Measurements from ENCODE around the gene NOXA1. TPM values are rescaled to one million over a fixed set of nuclear protein-coding genes. Genes with fewer than 3 reads are reported as not detected.

NOXA1 gene
- total and polyA plus RNA-seq, 2 donors from 2014 or later, result 19.1 to 21.8 TPM

- no peaks in the 10 kb centered on the region for H3K36me3 ChIP-seq (ENCODE audit: control insufficient read depth in 2 of 3, insufficient read depth in 3 of 3, low read length in 3 of 3)
- intact Hi-C loops (cut with DNase I), result no loop called here
- TF ChIP-seq CTCF (IDR thresholded peaks at IDR 0.05; ENCODE audit: borderline replicate concordance, extremely low read depth, insufficient read depth), result no peak
- H3K27ac ChIP-seq (ENCODE audit: low read depth in 2 of 2, low read length in 2 of 2), result no peak overlapping the region
- no peaks in the 10 kb centered on the region for H3K27me3 ChIP-seq (ENCODE audit: control insufficient read depth, insufficient read depth, low read length)
- H3K9me3 ChIP-seq (ENCODE audit: control insufficient read depth in 2 of 3, insufficient read depth in 1 of 3, low read length in 3 of 3), result no peaks in the 10 kb centered on the region
- H3K9ac ChIP-seq (ENCODE audit: low read length in 3 of 3), result no peak overlapping the region
- no peak for FAIRE-seq
- no peak overlapping the region for H3K4me3 ChIP-seq (ENCODE audit: low read length in 3 of 3)
- DNase-seq, result peak in 2 of 5 donors; percentile 53 to 77
- peaks cover 0 to 13% (median 0%) of the 10 kb centered on the region in 3 donors for H3K4me1 ChIP-seq (ENCODE audit: control insufficient read depth in 2 of 3, insufficient read depth in 2 of 3, low read depth in 1 of 3, low read length in 3 of 3)
Observed at GRCh38 chr9:137462396-137462985, 39.3 kb downstream of the NOXA1 start.

- intact Hi-C loops (cut with DNase I), result no loop called here
- no peak for TF ChIP-seq CTCF (IDR thresholded peaks at IDR 0.05; ENCODE audit: borderline replicate concordance, extremely low read depth, insufficient read depth)
- H3K4me3 ChIP-seq (ENCODE audit: low read length in 3 of 3), result no peak overlapping the region
- no peaks in the 10 kb centered on the region for H3K9me3 ChIP-seq (ENCODE audit: control insufficient read depth in 2 of 3, insufficient read depth in 1 of 3, low read length in 3 of 3)
- H3K36me3 ChIP-seq (ENCODE audit: control insufficient read depth in 2 of 3, insufficient read depth in 3 of 3, low read length in 3 of 3), result no peaks in the 10 kb centered on the region
- peaks cover 0 to 8% (median 0%) of the 10 kb centered on the region in 3 donors for H3K4me1 ChIP-seq (ENCODE audit: control insufficient read depth in 2 of 3, insufficient read depth in 2 of 3, low read depth in 1 of 3, low read length in 3 of 3)
- H3K9ac ChIP-seq (ENCODE audit: low read length in 3 of 3), result no peak overlapping the region
- H3K27me3 ChIP-seq (ENCODE audit: control insufficient read depth, insufficient read depth, low read length), result no peaks in the 10 kb centered on the region
- FAIRE-seq (no peak), DNase-seq (peak in 2 of 5 donors; percentile 43 to 73)
- no peak overlapping the region for H3K27ac ChIP-seq (ENCODE audit: low read depth in 2 of 2, low read length in 2 of 2)
Observed at GRCh38 chr9:137462986-137463930, 40.1 kb downstream of the NOXA1 start.

- DNase-seq, result peak in 1 of 5 donors; percentile 72
- no peak overlapping the region for H3K4me3 ChIP-seq (ENCODE audit: low read length in 3 of 3)
- intact Hi-C loops (cut with DNase I), result no loop called here
- FAIRE-seq, result no peak
- no peaks in the 10 kb centered on the region for H3K27me3 ChIP-seq (ENCODE audit: control insufficient read depth, insufficient read depth, low read length)
- H3K9ac ChIP-seq (ENCODE audit: low read length in 3 of 3), result no peak overlapping the region
- H3K4me1 ChIP-seq (ENCODE audit: control insufficient read depth in 2 of 3, insufficient read depth in 2 of 3, low read depth in 1 of 3, low read length in 3 of 3), result peaks cover 0 to 6% (median 0%) of the 10 kb centered on the region in 3 donors
- no peak for TF ChIP-seq CTCF (IDR thresholded peaks at IDR 0.05; ENCODE audit: borderline replicate concordance, extremely low read depth, insufficient read depth)
- H3K27ac ChIP-seq (ENCODE audit: low read depth in 2 of 2, low read length in 2 of 2), result no peak overlapping the region
- no peaks in the 10 kb centered on the region for H3K36me3 ChIP-seq (ENCODE audit: control insufficient read depth in 2 of 3, insufficient read depth in 3 of 3, low read length in 3 of 3)
- H3K9me3 ChIP-seq (ENCODE audit: control insufficient read depth in 2 of 3, insufficient read depth in 1 of 3, low read length in 3 of 3), result no peaks in the 10 kb centered on the region
Observed at GRCh38 chr9:137463931-137464290, 40.7 kb downstream of the NOXA1 start.
